HG03045 (cell line): Measurements from ENCODE around the gene DDX50.
"Not testable (repeated sequence)": the region's sequence is repeated elsewhere in the genome, so short reads cannot be mapped to it uniquely, and the experiment has no call there.

Experiments
- ATAC-seq: cut with Tn5 transposase; IDR thresholded peaks from one replicate; pipeline ENCODE4 v1.9.1; 2021; ENCODE audit warnings: mild to moderate bottlenecking, moderate library complexity; ENCODE audit not compliant: unreplicated experiment

DDX50 gene

DNA sequence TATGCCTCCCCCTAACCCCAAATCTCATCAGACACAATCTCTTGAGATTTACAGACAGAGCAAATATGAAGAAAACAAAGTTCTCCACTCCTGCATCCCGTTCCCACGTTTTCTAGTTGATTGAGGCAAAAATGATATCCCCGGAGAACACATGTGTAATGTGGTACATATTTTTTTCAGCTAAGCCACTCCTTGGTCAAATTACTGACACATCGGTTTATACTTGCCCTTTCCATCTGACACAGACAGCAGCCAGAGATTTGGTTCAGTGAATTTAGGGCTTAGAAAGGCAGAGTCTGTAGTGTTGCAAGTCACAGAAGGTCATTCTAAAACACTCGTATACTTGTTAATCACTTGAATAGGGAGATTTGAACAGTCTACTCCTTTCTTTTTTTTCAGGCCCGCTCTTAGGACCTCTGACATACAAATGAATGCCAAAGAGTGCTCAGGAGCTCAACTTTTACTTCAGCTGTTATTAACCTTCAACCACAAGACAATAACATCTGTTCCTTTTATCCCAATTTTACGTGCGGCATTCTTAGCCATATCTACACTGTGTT is 1.8 kb upstream of the DDX50 start:
- no peak for ATAC-seq

DNA sequence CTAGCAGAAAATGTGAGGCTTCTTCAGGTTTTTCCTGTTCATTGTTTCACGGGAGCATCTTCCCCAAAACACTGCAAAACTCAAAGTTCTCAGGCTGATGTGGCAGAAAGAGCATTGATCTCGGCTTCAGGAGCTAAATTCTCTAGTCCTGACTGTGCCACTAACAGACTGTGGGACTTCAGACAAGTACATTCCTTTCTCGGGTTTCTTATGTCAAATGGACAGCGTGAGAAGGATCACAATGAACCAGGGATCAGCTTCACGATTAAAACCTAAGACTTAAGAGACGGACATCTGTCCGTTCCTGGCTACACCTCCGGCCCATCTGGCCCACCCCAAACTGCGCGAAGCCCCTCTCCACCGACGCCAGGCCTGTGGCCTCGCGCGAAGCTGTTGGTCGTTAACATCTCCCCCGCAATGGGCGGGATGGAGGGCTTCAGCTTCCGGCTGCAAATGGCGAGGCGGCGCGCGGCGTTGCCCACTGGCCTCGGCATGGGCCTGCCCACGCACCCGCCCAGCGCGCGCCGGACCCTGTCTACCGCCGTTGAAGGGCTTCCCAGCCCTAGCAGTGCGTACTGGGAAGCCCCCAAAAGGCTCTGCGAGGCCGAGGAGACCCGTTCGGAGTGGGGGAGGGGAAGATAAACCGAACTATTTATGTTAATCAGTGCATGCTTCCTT is 549 bp upstream of the DDX50 start:
- ATAC-seq: peak; percentile 41

DNA sequence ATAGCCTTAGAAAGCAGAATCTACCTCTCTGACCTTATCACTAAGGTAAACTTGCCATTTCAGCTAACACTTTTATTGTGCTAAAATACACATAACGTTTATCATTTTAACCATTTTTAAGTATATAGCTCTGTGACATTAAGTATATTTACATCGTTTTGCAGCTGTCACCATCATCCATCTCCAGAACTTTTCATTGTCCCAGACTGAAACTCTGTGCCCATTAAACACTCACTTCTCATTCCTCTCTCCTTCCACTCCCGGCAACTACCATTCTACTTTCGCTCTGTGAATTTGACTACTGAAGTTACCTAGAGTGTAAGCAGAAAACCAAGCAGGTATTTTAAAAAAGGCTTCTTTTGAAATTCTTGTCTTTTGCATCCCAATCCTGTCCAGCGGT is 1.3 kb downstream of the DDX50 start:
- ATAC-seq: no peak

DNA sequence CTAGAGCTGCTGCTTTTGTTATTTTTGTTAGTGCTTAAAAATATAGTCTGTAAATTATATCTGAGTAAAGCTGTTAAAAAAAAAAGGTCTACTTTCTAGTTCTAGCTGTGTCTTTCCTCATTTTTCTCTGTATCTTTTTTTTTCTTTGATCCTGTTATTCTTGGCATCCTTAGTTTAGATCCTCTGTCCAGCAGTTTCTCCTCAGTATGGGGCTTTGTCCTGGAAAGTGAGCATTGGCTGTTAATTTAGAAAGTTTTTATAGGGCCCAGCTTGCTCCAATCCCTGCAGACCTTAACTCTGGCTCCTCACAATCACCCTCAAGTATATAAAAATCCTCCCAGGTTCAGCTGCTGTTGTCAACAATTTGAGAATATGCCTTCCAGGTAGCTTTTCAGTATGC is 23.5 kb downstream of the DDX50 start:
- ATAC-seq: no peak

DNA sequence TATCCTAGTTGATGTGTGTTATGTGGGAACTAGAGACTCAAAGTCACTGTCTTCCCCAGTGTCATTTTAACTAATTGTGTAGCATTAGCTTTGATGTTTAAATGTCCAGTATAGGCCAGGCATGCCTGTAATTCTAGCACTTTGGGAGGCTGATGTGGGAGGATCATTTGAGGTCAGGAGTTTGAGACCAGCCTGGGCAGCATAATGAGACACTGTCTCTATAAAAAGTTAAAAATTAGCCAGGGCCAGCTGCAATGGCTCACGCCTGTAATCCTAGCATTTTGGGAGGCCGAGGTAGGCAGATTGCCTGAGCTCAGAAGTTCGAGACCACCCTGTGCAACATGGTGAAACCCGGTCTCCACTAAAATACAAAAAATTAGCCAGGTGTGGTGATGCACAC is 24.4 kb downstream of the DDX50 start:
- no peak for ATAC-seq

DNA sequence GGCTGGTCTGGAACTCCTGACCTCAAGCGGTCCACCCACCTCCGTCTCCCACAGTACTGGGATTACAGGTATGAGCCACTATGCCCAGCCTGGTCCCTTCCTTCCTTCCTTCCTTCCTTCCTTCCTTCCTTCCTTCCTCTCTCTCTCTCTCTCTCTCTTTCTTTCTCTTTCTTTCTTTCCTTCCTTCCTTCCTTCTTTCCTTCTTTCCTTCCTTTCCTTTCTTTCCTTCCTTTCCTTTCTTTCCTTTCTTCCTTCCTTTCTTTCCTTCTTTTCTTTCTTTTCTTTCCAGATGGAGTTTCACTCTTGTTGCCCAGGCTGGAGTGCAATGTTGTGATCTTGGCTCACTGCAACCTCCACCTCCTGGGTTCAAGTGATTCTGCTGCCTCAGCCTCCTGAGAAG is 28.0 kb downstream of the DDX50 start:
- ATAC-seq: not testable (repeated sequence)

DNA sequence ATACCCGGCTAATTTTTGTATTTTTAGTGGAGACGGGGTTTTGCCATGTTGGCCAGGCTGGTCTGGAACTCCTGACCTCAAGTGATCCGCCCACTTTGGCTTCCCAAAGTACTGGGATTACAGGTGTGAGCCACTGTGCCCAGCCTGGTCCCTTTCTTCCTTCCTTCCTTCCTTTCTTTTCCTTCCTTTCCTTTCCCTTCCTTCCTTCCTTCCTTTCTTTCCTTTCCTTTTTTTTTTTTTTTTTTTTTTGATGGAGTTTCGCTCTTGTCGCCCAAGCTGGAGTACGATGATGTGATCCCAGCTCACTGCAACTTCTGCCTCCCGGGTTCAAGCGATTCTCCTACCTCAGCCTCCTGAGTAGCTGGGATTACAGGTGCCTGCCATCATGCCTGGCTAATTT is 28.8 kb downstream of the DDX50 start:
- not testable (repeated sequence) for ATAC-seq

DNA sequence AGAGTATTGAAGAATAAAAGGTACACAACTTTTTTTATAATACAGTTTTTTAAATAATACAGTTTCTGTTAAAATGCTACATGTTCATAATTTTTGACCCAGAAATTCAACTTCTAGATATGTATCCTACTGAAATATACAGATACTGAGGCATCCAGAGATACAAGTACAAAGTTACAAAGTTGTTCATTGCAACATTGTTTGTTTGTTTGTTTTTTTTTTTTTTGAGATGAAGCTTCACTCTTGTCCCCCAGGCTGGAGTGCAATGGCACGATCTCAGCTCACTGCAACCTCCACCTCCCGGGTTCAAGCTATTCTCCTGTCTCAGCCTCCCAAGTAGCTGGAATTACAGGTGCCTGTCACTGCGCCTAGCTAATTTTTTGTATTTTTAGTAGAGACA is 31.7 kb downstream of the DDX50 start:
- ATAC-seq: not testable (repeated sequence)

DNA sequence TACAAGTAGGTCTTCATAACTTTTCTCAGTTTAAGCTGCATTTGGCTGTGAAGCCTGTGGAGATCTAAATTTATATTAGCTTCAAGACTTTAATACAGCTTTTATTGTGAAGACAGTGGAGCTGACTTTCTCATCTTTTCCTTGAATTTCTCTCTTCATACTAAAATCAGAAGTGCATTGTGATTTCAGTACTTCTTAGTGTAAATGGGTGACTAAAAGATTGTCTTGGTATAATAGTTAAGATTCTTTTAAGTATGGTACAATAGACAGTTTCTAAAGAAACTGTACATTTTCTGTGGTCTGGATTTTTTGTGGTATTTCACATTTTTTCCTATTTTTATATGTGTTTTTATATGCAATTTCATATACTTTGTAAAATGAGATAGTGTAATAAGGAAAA is 33.9 kb downstream of the DDX50 start:
- ATAC-seq: no peak

DNA sequence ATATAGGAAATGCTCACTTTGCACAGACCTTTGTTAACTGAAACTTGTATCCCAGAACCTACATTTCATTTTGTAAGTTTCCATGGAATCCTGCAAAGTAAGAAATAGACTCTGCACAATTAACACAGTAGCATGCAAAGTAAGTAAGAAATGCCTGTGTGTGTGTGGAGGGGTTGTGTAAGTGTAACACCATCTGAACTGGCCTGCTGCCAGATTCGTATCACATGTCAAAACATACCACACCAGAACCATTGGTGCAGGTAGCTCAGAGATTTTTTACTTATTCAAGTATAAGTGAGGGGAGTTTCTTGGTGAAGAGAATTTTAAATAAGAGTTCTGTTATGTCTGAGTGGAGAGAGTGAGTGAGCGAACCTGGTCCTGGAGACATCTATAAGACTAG is 37.0 kb downstream of the DDX50 start:
- no peak for ATAC-seq

DNA sequence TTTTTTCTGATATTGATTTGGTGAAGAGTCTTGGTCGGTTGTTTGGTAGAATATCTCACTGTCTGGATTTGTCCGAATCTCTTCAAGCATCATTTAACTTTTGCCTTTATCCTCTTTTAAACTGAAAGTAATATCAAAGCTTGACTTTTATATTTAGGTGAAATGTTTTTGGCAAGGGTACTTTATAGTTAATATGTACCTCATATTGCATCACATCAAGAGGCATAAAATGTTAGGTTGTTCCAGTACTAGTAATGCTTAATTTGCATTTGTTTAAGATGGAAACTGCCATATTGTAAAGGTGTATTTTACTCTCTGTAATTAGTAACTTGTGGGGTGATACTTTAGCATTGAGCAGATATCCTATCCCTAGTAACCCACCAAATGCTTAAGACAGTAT is 37.8 kb downstream of the DDX50 start:
- ATAC-seq: no peak

DNA sequence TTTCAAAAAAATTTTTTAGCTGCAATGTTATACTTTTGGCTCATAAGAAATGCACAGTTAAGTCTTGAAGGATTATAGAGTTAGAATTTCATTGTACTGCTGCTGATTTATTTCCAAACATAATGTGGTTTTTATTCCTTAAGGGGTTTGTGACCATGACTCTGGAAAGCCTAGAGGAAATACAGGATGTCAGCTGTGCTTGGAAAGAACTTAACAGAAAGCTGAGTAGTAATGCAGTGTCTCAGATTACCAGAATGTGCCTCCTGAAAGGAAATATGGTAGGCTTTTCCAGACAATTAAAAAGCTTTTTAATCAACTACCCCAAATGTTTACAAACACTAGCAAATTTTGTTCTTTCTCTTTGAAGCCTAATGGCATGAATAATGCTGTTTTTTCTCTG is 39.8 kb downstream of the DDX50 start:
- not testable (repeated sequence) for ATAC-seq

DNA sequence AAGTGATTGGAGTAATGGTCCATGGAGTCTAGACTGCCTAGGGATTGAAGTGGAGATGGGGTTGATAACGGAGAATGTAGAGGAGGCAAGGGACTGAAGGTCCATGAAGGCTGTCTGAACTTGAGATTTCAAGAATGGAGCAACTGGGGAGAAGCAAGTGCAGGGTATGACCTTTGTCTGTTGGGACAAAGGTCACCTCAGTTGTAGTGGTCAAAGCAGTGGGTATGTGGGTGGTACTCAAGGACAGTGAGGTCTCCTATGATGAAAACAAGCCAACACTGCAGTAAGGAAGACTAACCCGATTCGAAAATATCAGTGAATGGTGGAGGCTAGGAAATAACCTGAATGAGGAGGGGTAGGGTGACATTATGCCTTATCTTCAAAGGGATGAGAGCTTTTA is 49.5 kb downstream of the DDX50 start:
- no peak for ATAC-seq

DNA sequence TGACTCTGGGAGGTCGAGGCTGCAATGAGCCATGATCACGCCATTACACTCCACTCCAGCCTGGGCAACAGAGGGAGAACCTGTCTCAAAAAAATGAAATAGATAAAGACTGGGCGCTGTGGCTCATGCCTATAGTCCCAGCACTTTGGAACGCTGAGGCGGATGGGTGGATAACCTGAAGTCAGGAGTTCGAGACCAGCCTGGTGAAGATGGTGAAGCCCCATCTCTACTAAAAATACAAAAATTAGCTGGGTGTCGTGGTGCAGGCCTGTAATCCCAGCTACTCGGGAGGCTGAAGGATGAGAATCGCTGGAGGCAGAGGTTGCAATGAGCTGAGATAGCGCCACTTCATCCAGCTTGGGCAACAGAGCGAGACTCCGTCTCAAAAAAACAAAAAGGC is 53.8 kb downstream of the DDX50 start:
- ATAC-seq: no peak

DNA sequence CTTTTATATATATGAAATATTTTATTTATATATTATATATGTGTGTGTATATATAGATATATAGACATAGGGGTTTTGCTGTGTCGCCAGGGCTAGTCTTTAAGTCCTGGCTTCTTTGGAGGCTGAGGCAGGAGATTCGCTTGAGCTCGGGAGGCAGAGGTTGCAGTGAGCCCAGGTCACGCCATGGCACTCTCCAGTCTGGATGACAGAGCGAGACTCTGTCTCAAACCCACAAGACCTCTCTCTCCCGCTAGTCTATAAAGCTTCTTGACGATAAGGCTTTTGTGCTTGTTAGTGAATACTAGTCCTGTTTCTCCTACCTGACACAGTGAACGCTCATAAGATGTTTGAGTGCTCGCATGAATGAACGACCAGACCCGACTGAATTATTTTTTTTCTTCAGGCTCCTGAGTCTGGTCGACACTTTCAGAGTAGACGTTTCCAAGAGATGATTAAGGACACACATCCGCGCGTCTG is 54.3 kb downstream of the DDX50 start:
- ATAC-seq: peak; percentile 1

DNA sequence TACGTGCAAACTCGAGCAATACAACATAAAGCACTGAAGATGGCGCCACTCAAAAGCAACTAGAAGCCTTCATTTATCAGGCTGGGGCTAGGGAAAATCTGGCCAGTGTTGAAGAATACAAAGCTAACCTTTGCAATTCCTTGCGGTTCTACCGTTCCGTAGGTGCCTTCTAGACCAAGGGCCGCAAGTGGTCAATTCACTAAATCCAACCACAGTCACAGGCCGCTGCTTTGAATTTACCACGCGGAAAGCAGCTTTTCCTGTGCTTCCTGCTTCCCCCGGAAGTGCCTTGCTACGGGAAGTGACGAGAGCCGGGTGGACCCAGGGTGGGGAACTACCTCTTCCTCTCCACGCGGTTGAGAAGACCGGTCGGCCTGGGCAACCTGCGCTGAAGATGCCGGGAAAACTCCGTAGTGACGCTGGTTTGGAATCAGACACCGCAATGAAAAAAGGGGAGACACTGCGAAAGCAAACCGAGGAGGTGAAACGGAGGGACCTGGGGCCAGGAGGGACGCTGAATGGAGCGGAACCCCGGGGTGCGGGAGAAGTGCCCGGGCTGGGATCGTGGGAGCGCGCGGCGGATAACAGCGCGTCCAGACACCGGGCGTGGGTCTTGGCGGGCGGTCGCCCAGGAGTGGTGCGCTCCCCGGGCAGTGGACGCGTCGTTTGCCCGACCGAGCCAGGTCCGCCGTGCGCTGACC is 54.9 kb downstream of the DDX50 start, which contains the start of gene DDX21:
Gene DDX21, plus strand, starts transcription at position 339 of the 701 bp plus-strand sequence. Its CDS starts 56 bp downstream, at position 395.
- ATAC-seq: peak; percentile 87

DNA sequence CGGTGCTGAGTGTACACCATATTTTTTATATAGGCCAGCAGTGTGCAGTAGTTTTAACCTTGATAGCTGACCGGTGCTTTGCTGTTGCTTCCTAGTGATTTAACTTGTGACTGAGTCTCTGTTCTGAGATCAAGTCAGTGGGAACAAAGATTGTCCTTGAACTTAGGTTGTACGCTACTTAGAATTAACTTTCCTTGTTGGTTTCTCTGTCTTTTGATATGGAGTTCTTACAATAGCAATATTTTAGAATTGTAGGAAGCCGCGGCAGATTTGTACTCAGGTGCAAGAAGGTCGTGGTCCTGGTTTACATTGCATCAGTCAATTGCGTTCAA is 56.1 kb downstream of the DDX50 start:
- ATAC-seq: no peak

DNA sequence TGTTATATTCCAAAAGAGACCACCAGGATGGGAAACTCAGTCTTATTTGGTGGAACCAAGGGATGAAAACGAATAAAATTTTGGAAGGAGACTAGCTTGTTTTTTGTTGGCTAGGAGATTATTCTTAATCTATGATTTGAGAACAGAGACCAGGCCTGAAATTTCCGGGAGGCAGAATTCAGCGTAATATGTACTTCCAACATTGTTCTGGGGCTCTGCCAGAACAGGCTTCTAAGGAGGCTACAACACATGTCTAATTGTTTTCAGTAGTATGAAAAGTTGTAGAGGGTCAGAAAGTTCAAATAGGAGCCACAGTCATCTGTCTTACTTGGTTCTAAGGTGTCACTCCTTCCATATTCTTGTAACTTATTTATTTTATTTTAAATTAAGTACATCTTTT is 56.5 kb downstream of the DDX50 start:
- ATAC-seq: no peak

DNA sequence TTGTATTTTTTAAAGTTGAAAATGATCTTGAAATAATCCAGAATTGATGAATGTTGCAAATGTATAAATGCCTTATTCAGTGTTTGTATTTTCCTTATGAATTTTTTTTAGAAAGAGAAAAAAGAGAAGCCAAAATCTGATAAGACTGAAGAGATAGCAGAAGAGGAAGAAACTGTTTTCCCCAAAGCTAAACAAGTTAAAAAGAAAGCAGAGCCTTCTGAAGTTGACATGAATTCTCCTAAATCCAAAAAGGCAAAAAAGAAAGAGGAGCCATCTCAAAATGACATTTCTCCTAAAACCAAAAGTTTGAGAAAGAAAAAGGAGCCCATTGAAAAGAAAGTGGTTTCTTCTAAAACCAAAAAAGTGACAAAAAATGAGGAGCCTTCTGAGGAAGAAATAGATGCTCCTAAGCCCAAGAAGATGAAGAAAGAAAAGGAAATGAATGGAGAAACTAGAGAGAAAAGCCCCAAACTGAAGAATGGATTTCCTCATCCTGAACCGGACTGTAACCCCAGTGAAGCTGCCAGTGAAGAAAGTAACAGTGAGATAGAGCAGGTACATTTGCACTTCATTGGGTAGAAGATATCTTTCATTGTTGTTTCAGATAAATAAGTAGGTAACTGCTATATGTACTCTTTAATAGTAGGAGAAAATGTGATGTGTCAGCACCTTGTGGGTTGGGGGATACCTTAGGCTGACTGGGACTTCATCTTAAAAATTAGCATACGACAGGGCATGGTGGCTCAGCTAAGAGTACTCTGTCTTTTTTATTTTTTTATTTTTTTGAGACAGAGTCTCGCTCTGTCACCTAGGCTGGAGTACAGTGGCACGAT is 58.8 kb downstream of the DDX50 start:
- ATAC-seq: no peak

DNA sequence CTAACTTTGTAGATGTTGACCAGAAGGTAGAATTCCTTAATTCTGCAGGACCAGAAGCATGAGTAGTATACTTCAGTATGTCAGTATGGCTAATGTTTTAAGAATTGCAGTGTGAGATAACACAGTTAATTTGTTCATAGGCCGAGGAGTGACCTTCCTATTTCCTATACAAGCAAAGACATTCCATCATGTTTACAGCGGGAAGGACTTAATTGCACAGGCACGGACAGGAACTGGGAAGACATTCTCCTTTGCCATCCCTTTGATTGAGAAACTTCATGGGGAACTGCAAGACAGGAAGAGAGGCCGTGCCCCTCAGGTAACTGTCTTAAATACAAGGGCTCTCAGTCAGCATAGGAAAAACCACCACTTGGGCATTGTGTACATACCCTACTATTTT is 62.0 kb downstream of the DDX50 start:
- no peak for ATAC-seq

DNA sequence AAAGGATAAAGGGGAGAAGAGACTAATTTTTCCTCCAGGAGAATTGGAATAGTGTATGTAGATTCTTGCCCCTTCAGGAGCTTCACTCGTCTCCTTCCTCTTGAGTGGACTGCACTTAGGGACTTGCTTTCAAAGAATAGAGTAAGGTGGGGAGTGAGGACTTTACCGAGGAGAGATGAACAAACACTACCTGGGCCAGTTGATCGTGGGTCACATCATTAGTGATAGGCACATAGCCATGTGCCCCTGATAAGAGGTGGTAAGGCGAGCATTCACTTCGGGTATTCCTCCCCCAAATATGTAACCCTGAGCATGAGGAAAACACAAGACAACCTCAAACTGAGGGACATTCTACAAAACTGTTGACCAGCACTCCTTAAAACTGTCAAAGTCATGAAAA is 72.9 kb downstream of the DDX50 start:
- ATAC-seq: no peak
